GM23338 (cell line): ENCODE measurements around the gene SLTM. TPM values are rescaled to one million over a fixed set of nuclear protein-coding genes. Genes with fewer than 3 reads are reported as not detected.

Experiments
- ATAC-seq: fragments of 200-7000 bp; cut with Tn5 transposase; 3 replicates; pipeline ENCODE4 v1.9.1; 2020
- DNase-seq: peaks from one replicate; pipeline ENCODE4 v3.0.0-alpha.2; 2015; ENCODE audit warnings: low spot score
- H2AFZ ChIP-seq: fragments of 200-600 bp; sonication (generic); 2 replicates; pipeline ENCODE4 v1.8.0; 2016; ENCODE audit warnings: antibody characterized with exemption, mild to moderate bottlenecking, moderate library complexity
- H3F3A ChIP-seq: fragments of 200-600 bp; sonication (generic); replicated peaks from 2 replicates; pipeline ENCODE4 v1.8.0; 2017; ENCODE audit warnings: antibody characterized with exemption, mixed run types, low read depth
- H3K27ac ChIP-seq: fragments of 200-600 bp; sonication (generic); 2 replicates; pipeline ENCODE4 v1.6.1; 2016; ENCODE audit warnings: low read depth
- H3K27me3 ChIP-seq: fragments of 200-600 bp; sonication (generic); 2 replicates; pipeline ENCODE4 v1.8.0; 2016; ENCODE audit warnings: mild to moderate bottlenecking, mixed run types, moderate library complexity; ENCODE audit not compliant: insufficient read depth
- H3K36me3 ChIP-seq: fragments of 200-600 bp; sonication (generic); 2 replicates; pipeline ENCODE4 v1.8.0; 2016; ENCODE audit warnings: mild to moderate bottlenecking; ENCODE audit not compliant: insufficient read depth
- H3K4me1 ChIP-seq: fragments of 200-600 bp; sonication (generic); 2 replicates; pipeline ENCODE4 v1.8.0; 2016; ENCODE audit warnings: mild to moderate bottlenecking, moderate library complexity; ENCODE audit not compliant: insufficient read depth
- H3K4me2 ChIP-seq: fragments of 200-600 bp; sonication (generic); 2 replicates; pipeline ENCODE4 v1.7.1; 2017; ENCODE audit warnings: mixed run types
- H3K4me3 ChIP-seq: fragments of 200-600 bp; sonication (generic); 2 replicates; pipeline ENCODE4 v1.6.1; 2016; ENCODE audit warnings: mixed run types
- H3K79me2 ChIP-seq: fragments of 200-600 bp; sonication (generic); replicated peaks from 2 replicates; pipeline ENCODE4 v1.8.0; 2017; ENCODE audit warnings: mild to moderate bottlenecking; ENCODE audit not compliant: insufficient read depth
- H3K9me2 ChIP-seq: fragments of 200-600 bp; sonication (generic); 2 replicates; pipeline ENCODE4 v1.8.0; 2017; ENCODE audit not compliant: insufficient read depth
- H4K20me1 ChIP-seq: fragments of 200-600 bp; sonication (generic); replicated peaks from 2 replicates; pipeline ENCODE4 v1.8.0; 2017; ENCODE audit warnings: mild to moderate bottlenecking; ENCODE audit not compliant: insufficient read depth
- H3K27ac Mint-ChIP-seq: 2 replicates; pipeline ENCODE4 v1.8.0; 2020; ENCODE audit warnings: inconsistent platforms, mild to moderate bottlenecking, moderate library complexity, mixed read lengths
- H3K27me3 Mint-ChIP-seq: 3 replicates; pipeline ENCODE4 v1.8.0; 2022; ENCODE audit warnings: low read depth, mild to moderate bottlenecking, moderate library complexity, mixed read lengths, inconsistent platforms; ENCODE audit not compliant: insufficient read depth, poor library complexity
- H3K36me3 Mint-ChIP-seq: 3 replicates; pipeline ENCODE4 v1.8.0; 2021; ENCODE audit warnings: low read depth, mild to moderate bottlenecking, inconsistent platforms, moderate library complexity, mixed read lengths
- H3K4me1 Mint-ChIP-seq: 3 replicates; pipeline ENCODE4 v1.8.0; 2020; ENCODE audit warnings: mild to moderate bottlenecking, inconsistent platforms, mixed read lengths
- H3K4me3 Mint-ChIP-seq: 3 replicates; pipeline ENCODE4 v1.8.0; 2021; ENCODE audit warnings: moderate library complexity, mild to moderate bottlenecking, inconsistent platforms, mixed read lengths
- H3K9me3 Mint-ChIP-seq: 3 replicates; pipeline ENCODE4 v1.8.0; 2020; ENCODE audit warnings: moderate library complexity, mild to moderate bottlenecking, inconsistent platforms, mixed read lengths
- CTCF ChIP-seq, 2 experiments: fragments of 200-600 bp in 1 of 2; sonication (generic) in 1 of 2; conservative IDR thresholded peaks; 2 replicates each; pipeline versions ENCODE4 v1.5.1 to v1.6.1; 2016 to 2017; ENCODE audit warnings: antibody characterized with exemption in 2 of 2, low read depth in 2 of 2, mild to moderate bottlenecking in 2 of 2, moderate library complexity in 1 of 2
- EZH2 ChIP-seq: fragments of 200-600 bp; sonication (generic); IDR thresholded peaks from one replicate; pipeline ENCODE4 v1.8.0; 2017; ENCODE audit warnings: antibody characterized with exemption, mild to moderate bottlenecking, low read depth; ENCODE audit not compliant: unreplicated experiment
- EZH2phosphoT487 ChIP-seq: fragments of 200-600 bp; sonication (generic); IDR thresholded peaks from one replicate; pipeline ENCODE4 v1.8.1; 2018; ENCODE audit warnings: antibody characterized with exemption; ENCODE audit not compliant: unreplicated experiment
- JUNB ChIP-seq: IDR thresholded peaks from one replicate; pipeline ENCODE4 v1.6.1; 2016; ENCODE audit warnings: antibody characterized with exemption; ENCODE audit not compliant: unreplicated experiment
- NANOG ChIP-seq: IDR thresholded peaks from 2 replicates; pipeline ENCODE4 v1.6.1; 2016; ENCODE audit warnings: antibody characterized with exemption, borderline replicate concordance
- POLR2AphosphoS5 ChIP-seq: IDR thresholded peaks from 2 replicates; pipeline ENCODE4 v1.6.1; 2016; ENCODE audit warnings: antibody characterized with exemption, low read depth
- STAT1 ChIP-seq: IDR thresholded peaks from one replicate; pipeline ENCODE4 v1.6.1; 2016; ENCODE audit warnings: antibody characterized with exemption; ENCODE audit not compliant: unreplicated experiment
- ZNF114 ChIP-seq: fragments of 250-450 bp; sonication (Bioruptor Pico); IDR thresholded peaks from 2 replicates; pipeline ENCODE4 v1.5.0; 2020; ENCODE audit warnings: mild to moderate bottlenecking, moderate library complexity
- ZNF331 ChIP-seq: fragments of 250-450 bp; sonication (Bioruptor Pico); IDR thresholded peaks from 2 replicates; pipeline ENCODE4 v1.5.0; 2020; ENCODE audit warnings: low read depth, mild to moderate bottlenecking, moderate library complexity
- polyA plus RNA-seq: library from polyadenylated mRNA; unstranded; fragments of >200 nt; fragmentation: Nextera tagmentation; extraction: Ambion mirVana; gene quantifications from 2 replicates; pipeline ENCODE4 v1.2.1, GENCODE V29; 2016
- total RNA-seq: library from RNA; depleted of rRNA; stranded (reverse); fragments of >200 nt; shearing (Covaris generic); gene quantifications from 2 replicates; pipeline ENCODE4 v1.2.3, GENCODE V29; 2014
- TF ChIP-seq, protein P1 (sequence below): IDR thresholded peaks from one replicate; pipeline ENCODE4 v1.6.1; 2018; ENCODE audit warnings: antibody characterized with exemption; ENCODE audit not compliant: unreplicated experiment
- TF ChIP-seq, protein P2 (sequence below): fragments of 250-450 bp; sonication (Bioruptor Pico); IDR thresholded peaks from 2 replicates; pipeline ENCODE4 v1.5.0; 2020; ENCODE audit warnings: mild to moderate bottlenecking, moderate library complexity

Gene SLTM
- total and polyA plus RNA-seq, 2 experiments from 2014 or later = 210 to 476 TPM

DNA sequence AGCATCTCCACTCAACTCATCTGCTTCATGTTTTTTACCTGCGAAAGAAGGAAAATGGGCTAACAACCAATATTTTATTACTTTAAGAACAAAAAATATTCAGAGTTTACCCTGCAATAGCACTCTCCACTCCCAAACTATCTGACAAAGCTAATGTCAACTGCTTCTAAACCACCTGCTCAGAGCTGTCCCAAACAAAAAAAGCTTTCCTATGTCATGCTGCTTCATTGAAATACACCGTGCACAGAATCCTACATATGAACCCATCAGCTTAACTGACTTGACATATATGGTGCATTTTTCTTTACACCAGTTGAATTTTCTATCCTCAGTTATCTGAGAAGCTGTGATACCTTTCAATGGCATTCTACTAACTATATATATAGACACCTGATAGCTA is 16.5 kb downstream of the SLTM start:
- no peaks in the 10 kb centered on the region for H3K9me3 Mint-ChIP-seq
- ATAC-seq (no peak), DNase-seq (no peak)
- Histone ChIP-seq H3K9me2 (no peaks in the 10 kb centered on the region), H3K4me1 (no peaks in the 10 kb centered on the region), H3K4me3 (no peak overlapping the region), H3K27ac (no peak overlapping the region), H3F3A (peaks cover 4% of the 10 kb centered on the region; the same call in 1 of the 2 replicates), H3K79me2 (peaks cover 99% of the 10 kb centered on the region), H2AFZ (no peak overlapping the region), H3K36me3 (peaks cover 40% of the 10 kb centered on the region), H3K4me2 (no peak overlapping the region), H4K20me1 (peaks cover 44% of the 10 kb centered on the region), H3K27me3 (no peaks in the 10 kb centered on the region)
- H3K27me3 Mint-ChIP-seq = no peaks in the 10 kb centered on the region
- TF ChIP-seq, protein P1, sequence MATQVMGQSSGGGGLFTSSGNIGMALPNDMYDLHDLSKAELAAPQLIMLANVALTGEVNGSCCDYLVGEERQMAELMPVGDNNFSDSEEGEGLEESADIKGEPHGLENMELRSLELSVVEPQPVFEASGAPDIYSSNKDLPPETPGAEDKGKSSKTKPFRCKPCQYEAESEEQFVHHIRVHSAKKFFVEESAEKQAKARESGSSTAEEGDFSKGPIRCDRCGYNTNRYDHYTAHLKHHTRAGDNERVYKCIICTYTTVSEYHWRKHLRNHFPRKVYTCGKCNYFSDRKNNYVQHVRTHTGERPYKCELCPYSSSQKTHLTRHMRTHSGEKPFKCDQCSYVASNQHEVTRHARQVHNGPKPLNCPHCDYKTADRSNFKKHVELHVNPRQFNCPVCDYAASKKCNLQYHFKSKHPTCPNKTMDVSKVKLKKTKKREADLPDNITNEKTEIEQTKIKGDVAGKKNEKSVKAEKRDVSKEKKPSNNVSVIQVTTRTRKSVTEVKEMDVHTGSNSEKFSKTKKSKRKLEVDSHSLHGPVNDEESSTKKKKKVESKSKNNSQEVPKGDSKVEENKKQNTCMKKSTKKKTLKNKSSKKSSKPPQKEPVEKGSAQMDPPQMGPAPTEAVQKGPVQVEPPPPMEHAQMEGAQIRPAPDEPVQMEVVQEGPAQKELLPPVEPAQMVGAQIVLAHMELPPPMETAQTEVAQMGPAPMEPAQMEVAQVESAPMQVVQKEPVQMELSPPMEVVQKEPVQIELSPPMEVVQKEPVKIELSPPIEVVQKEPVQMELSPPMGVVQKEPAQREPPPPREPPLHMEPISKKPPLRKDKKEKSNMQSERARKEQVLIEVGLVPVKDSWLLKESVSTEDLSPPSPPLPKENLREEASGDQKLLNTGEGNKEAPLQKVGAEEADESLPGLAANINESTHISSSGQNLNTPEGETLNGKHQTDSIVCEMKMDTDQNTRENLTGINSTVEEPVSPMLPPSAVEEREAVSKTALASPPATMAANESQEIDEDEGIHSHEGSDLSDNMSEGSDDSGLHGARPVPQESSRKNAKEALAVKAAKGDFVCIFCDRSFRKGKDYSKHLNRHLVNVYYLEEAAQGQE = no peak
- TF ChIP-seq STAT1 (no peak), CTCF (conservative IDR thresholded peaks at IDR 0.05; ENCODE audit: low read depth in 2 of 2) (no peak), NANOG (no peak), ZNF114 (CRISPR knock-in tag) (no peak), POLR2AphosphoS5 (no peak), JUNB (no peak), EZH2 (no peak), EZH2phosphoT487 (no peak), ZNF331 (CRISPR knock-in tag) (no peak)
- TF ChIP-seq, protein P2, sequence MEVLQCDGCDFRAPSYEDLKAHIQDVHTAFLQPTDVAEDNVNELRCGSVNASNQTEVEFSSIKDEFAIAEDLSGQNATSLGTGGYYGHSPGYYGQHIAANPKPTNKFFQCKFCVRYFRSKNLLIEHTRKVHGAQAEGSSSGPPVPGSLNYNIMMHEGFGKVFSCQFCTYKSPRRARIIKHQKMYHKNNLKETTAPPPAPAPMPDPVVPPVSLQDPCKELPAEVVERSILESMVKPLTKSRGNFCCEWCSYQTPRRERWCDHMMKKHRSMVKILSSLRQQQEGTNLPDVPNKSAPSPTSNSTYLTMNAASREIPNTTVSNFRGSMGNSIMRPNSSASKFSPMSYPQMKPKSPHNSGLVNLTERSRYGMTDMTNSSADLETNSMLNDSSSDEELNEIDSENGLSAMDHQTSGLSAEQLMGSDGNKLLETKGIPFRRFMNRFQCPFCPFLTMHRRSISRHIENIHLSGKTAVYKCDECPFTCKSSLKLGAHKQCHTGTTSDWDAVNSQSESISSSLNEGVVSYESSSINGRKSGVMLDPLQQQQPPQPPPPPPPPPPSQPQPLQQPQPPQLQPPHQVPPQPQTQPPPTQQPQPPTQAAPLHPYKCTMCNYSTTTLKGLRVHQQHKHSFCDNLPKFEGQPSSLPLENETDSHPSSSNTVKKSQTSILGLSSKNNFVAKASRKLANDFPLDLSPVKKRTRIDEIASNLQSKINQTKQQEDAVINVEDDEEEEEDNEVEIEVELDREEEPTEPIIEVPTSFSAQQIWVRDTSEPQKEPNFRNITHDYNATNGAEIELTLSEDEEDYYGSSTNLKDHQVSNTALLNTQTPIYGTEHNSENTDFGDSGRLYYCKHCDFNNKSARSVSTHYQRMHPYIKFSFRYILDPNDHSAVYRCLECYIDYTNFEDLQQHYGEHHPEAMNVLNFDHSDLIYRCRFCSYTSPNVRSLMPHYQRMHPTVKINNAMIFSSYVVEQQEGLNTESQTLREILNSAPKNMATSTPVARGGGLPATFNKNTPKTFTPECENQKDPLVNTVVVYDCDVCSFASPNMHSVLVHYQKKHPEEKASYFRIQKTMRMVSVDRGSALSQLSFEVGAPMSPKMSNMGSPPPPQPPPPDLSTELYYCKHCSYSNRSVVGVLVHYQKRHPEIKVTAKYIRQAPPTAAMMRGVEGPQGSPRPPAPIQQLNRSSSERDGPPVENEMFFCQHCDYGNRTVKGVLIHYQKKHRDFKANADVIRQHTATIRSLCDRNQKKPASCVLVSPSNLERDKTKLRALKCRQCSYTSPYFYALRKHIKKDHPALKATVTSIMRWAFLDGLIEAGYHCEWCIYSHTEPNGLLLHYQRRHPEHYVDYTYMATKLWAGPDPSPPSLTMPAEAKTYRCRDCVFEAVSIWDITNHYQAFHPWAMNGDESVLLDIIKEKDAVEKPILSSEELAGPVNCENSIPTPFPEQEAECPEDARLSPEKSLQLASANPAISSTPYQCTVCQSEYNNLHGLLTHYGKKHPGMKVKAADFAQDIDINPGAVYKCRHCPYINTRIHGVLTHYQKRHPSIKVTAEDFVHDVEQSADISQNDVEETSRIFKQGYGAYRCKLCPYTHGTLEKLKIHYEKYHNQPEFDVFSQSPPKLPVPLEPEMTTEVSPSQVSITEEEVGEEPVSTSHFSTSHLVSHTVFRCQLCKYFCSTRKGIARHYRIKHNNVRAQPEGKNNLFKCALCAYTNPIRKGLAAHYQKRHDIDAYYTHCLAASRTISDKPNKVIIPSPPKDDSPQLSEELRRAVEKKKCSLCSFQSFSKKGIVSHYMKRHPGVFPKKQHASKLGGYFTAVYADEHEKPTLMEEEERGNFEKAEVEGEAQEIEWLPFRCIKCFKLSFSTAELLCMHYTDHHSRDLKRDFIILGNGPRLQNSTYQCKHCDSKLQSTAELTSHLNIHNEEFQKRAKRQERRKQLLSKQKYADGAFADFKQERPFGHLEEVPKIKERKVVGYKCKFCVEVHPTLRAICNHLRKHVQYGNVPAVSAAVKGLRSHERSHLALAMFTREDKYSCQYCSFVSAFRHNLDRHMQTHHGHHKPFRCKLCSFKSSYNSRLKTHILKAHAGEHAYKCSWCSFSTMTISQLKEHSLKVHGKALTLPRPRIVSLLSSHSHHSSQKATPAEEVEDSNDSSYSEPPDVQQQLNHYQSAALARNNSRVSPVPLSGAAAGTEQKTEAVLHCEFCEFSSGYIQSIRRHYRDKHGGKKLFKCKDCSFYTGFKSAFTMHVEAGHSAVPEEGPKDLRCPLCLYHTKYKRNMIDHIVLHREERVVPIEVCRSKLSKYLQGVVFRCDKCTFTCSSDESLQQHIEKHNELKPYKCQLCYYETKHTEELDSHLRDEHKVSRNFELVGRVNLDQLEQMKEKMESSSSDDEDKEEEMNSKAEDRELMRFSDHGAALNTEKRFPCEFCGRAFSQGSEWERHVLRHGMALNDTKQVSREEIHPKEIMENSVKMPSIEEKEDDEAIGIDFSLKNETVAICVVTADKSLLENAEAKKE (CRISPR knock-in tag) = no peak
- no peak overlapping the region for H3K4me3 Mint-ChIP-seq
- H3K36me3 Mint-ChIP-seq = peaks cover 64% of the 10 kb centered on the region
- peaks cover 2% of the 10 kb centered on the region; the same call in 1 of the 3 replicates for H3K4me1 Mint-ChIP-seq
- H3K27ac Mint-ChIP-seq = no peak overlapping the region; the same call in 1 of the 2 replicates
